Transverse colon (tissue), 4 donors: Measurements from ENCODE around the gene ACIN1.
"Not testable (repeated sequence)": the region's sequence is repeated elsewhere in the genome, so short reads cannot be mapped to it uniquely, and the experiment has no call there.

Source experiments
- EP300 ChIP-seq: sonication (generic); formaldehyde crosslinking; IDR thresholded peaks from one replicate; pipeline ENCODE4 v1.6.1; 2017; ENCODE audit warnings: antibody characterized with exemption, low read depth
- POLR2A ChIP-seq: fragments of 450-650 bp; IDR thresholded peaks from one replicate; pipeline ENCODE4 v1.6.1; 2016; ENCODE audit warnings: antibody characterized with exemption, mild to moderate bottlenecking, moderate library complexity
- POLR2AphosphoS5 ChIP-seq, 3 donors: sonication (generic); formaldehyde crosslinking; IDR thresholded peaks; one replicate each; pipeline ENCODE4 v1.6.1; 2016; ENCODE audit warnings: antibody characterized with exemption in 3 of 3
- TF ChIP-seq, protein P1 (sequence below), 5 experiments: fragments of 200-600 bp in 3 of 5; fragments of 450-650 bp in 2 of 5; sonication (generic) in 3 of 5; IDR thresholded peaks; 1 replicate in 2 of 5; 2 replicates in 3 of 5; pipeline ENCODE4 v1.5.1; 2016 to 2017; ENCODE audit warnings: antibody characterized with exemption in 5 of 5, inconsistent platforms in 3 of 5, mild to moderate bottlenecking in 2 of 5, moderate library complexity in 1 of 5

DNA sequence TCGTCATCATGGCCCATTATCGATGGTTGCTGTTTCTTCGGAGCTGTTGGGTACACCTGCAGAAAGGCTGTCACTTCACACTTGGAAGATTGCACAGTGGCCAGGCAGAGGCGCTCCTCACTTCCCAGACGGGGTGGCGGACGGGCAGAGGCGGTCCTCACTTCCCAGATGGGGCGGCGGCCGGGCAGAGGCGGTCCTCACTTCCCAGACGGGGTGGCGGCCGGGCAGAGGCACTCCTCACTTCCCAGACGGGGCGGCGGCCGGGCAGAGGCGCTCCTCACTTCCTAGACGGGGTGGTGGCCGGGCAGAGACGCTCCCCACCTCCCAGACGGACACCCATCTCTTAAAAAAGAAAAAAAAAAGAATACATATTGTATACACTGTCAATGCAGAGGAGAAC is 13.2 kb upstream of the ACIN1 start:
- not testable (repeated sequence) for TF ChIP-seq POLR2A; EP300; POLR2AphosphoS5 (IDR thresholded peaks at IDR 0.05)
- TF ChIP-seq, protein P1, sequence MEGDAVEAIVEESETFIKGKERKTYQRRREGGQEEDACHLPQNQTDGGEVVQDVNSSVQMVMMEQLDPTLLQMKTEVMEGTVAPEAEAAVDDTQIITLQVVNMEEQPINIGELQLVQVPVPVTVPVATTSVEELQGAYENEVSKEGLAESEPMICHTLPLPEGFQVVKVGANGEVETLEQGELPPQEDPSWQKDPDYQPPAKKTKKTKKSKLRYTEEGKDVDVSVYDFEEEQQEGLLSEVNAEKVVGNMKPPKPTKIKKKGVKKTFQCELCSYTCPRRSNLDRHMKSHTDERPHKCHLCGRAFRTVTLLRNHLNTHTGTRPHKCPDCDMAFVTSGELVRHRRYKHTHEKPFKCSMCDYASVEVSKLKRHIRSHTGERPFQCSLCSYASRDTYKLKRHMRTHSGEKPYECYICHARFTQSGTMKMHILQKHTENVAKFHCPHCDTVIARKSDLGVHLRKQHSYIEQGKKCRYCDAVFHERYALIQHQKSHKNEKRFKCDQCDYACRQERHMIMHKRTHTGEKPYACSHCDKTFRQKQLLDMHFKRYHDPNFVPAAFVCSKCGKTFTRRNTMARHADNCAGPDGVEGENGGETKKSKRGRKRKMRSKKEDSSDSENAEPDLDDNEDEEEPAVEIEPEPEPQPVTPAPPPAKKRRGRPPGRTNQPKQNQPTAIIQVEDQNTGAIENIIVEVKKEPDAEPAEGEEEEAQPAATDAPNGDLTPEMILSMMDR (IDR thresholded peaks at IDR 0.05), result not testable (repeated sequence)
